Limb (tissue), 2 donors: Measurements from ENCODE around the gene OR2F1.

Source experiments
- DNase-seq, 2 donors: peaks; one replicate each; pipeline ENCODE4 v3.0.0-alpha.2; 2016; ENCODE audit errors: extremely low spot score in 2 of 2

Gene OR2F1, protein sequence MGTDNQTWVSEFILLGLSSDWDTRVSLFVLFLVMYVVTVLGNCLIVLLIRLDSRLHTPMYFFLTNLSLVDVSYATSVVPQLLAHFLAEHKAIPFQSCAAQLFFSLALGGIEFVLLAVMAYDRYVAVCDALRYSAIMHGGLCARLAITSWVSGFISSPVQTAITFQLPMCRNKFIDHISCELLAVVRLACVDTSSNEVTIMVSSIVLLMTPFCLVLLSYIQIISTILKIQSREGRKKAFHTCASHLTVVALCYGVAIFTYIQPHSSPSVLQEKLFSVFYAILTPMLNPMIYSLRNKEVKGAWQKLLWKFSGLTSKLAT

DNA sequence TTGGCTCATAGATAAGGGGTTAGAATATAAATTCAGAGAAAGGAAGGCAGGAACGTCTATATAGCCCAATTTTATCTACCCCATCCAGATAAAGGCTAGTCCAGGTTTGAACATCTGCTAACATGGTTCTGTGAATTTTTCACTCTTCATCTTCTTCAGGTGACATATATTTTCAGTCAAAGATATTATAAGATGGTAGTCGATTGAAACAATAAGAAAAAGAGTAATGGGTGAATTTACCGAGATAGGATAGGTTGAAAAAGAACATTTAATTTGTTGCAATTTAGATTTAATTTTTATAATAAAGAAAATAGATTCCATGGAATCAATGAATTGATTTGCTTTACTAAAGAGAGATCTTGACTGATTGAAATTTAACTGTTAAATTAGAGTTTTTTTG is at the start of gene OR2F1:
OR2F1 (plus strand) TSS at position 301 of the 400 bp plus-strand sequence. CDS start 5,127 bp downstream, outside the sequence.
- no peak for DNase-seq

DNA sequence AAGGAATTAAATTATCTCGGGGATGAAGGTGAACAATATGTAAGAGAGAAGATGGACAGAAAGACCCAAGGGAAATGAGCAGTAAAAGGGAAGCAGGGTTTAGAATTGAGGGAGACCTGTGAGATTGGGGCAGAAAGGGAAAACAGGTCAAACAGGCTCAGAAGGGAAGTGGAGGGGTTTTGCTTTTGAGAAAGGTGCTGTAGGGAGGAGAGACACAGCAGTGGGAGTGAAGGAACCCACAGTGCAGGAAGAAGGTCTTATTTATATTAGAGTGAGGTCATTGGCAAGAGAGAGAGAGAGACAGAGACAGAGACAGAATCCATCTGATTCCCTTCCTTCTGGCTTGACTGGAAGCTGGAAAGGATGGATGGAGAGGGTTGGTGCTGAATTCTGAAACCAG is 49.1 kb upstream of the OR2F1 start:
- no peak for DNase-seq

DNA sequence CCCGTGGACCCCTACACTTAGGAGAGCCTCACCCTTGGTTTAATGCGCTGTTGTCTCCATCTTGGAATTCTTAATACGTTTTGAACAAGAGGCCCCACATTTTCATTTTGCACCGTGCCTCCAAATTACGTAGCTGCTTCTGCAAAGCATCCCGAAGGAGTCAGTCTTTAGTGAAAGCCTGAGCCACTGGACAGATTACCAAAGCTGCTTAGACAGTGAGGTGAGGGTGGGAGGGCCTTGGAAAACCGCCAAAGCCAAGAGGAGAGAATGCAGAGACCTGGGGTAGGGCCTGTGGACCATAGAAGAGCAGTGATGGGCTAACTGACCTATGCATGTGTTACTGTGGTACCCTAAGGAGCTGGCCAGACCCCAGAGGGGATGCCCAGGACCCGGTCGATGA is 48.5 kb upstream of the OR2F1 start:
- no peak for DNase-seq

DNA sequence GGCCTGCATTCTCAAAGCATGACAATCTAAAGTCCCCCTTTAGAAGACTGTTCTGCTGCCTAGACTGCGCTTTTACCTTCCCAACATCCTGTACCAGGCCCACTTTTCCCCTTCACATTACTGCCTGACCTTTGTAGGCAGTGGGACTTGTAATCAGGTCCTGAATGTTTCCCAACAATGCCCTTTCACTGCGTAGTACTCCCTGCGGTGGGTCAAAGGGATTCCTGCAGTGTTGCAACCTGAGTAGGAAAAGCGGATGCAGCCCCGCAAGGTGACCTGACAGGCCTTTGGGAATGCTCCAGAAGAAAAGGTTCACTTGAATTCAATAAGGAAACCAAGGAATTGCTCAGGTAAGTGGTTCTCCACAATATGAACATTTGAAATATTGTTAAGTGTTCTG is 47.7 kb upstream of the OR2F1 start:
- no peak for DNase-seq

DNA sequence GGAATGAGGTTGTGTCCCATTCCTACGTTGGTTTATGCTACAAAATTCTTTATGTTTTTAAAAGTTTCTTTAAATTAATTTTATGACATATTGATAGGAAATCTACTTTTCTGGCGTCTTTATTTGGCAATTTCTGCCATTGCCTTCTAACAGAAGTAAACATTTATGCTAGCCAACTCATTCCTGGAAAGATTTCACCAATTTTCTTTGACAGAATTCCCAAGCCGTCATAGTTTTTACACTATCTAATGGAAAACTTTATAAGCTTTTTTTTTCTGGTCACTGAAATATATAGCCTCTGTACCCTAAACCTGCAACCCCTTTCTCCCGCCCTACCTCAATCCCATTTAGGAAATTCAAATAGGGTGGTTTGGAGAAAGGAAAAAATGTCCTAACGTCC is 46.5 kb upstream of the OR2F1 start:
- DNase-seq, result no peak

DNA sequence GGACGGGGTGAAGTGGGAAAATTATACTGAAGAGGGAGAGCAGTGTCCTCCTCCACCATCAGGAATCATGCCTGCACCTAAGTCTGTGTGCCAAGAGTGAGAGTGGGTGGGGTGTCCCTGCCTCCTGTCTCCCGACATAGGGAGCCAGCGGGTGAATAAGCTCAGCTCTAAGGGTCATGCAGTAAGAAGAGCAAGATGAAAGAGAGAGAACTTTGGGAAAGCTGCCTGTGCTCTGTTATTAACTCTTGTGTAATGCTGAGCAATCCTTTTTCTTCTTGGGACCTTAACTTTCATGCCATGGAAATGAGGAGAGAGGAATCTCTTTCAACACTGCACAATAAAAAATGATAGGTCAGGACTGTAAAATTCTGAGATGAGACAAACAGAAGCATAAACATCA is 44.8 kb upstream of the OR2F1 start:
- no peak for DNase-seq

DNA sequence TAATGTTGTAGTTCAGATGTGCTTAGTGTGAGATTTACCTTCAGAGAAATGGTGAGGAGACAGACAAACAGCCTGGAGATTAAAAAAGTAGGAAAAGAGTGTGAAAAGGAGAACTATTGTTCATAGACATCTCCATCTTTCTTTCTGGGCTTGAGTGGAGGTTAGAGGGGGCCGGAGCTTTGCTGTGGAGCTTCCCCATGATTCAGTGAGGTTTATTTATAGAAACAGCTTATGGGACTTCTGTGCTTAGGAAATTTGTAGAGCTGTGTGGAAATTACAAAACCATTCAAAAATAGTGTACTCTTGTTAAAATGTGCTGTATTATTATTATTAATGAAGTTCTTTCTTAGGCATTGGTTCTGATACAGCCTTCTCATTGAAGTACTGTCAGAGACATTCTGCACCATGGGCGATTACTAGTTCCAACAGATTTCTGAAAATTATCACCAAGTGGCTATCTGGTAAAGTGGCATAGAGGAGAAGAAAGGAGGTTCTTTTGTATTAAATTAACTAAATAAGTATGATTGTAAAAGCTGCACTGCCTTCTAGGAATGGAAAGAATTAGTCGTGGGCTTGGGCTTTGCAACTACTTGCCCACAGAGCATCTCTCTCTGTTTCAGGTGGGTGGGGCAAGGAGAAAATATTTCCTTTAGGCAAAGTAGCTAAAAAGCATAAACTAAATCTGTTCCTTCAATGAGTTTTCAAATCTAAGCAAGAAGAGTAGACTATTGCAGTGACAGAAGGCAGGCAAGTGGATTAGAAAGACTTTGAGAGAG is 44.0 kb upstream of the OR2F1 start:
- DNase-seq, result no peak

DNA sequence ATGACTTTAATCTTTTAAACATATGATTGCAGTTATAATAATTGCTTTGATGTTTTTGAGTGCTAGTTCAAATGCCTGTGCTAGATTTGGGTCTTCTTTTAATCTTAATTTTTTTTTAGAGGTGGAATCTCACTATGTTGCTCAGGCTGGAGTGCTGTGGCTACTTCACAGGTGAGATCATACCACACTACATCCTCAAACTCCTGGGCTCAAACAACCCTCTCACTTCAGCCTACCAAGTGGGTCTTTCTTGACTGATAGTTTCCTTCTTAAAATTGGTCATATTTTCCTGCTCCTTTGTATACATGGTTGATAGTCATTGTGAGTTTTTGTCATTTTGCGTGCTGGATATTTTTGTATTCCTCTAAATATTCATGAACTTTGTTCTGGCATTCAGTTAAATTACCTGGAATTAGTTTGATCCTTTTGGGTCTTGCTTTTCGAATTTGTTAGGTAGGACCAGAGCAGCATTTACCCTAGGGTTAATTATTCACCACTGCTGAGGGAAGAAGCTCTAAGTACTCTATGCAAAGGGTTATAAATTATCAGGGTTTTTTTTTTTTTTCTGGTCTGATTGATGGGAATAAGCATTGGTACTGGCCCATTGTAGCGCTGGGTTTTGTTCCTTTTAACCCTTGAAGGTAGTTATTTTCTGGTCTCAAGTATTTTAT is 40.6 kb upstream of the OR2F1 start:
- no peak for DNase-seq

DNA sequence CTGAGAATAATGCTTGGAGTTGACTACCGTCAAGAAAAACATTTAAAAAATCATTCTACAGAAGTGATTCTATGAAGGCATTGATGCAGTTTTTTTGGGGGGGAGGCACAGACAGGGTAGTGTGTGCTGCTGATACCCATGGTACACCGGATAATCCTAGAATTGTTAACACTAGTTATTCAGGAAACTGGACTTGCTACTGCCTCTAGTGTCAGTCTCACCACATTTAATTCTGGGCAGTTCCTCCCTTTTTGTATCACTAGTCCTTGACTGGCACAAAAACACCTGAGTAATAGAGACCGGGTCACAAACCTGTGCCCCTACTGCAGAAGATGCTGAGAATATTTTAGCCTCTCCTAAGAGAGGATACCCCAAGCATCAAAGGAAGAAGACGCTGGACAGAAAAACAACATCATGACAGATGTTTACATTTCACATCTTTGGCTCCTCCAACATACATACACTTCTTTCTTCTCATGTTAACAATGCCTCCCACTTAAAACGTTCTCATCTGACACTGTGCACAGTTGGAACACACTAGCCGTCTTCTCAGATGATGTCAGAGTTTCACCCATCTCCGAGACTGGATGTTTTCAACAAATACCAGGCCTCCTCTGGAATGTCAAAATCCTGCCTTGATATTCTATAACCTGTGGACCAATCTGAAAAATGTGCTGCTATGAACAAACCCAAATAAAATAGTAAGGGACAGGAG is 39.5 kb upstream of the OR2F1 start:
- no peak for DNase-seq

DNA sequence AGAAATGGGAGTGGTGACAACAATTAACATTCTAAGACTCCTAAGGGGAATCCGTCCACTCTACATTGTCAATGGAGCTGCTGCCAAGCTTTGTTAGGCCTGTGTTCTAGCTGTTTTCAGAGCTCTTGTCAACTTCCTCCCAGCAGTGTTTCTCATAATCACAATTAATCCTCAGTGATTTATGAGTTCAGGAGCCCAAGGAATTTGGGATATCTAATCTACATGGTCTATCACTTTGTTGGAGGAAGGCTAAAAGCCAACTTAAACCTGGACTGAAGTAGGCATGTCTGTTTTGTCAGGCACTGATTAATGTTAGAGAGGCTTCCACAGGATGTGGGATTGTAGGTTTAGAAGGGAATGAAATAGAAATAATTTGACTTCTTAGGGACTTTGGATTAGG is 29.8 kb upstream of the OR2F1 start:
- DNase-seq, result no peak

DNA sequence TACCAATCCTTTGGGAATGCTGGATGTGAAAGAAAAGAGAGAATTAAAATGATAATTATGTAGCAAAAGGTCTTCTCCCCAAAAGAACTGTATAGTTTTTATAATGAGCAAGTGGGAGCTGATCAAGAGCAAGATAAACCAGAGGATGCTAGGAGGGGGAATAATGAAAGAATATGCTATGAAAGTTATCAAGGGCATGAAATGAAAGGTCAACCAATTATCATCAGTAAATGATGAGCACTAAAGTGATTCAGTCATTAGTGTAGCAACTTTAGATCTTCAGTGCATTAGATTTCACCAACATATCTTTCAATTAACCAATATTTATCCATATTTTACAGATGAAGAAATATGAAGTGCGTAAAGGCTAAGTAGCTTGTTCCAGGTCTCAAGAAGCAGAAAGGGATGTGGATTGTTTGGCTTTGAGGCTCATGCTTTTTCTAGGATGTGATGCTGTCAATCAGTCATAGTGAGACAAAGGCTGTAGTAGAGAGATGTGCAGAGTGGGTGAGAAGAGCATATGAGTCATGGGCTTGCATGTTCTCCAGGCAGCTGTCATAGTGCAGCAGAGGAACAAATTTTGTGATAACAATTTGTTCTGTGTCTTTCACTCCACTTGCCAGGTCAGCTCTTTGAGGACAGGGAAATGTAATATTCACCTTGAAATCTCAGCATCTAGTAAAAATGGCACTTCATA is 25.3 kb upstream of the OR2F1 start:
- DNase-seq, result no peak

DNA sequence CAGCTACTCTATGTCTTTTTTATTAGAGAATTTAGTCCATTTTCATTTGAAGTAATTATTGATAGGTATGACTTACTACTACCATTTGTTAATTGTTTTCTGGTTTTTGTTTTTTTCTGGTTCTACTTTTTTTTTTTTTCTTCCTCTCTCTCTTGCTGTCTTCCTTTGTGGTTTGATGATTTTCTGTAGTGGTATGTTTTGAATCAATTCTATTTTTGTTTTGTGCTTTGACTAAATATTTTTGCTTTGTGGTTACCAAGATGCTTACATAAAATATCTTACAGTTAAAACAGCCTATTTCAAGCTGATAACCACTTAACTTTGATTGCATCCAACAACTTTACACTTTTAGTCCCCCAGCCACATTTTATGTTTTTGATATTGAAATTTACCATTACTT is 22.9 kb upstream of the OR2F1 start:
- no peak for DNase-seq

DNA sequence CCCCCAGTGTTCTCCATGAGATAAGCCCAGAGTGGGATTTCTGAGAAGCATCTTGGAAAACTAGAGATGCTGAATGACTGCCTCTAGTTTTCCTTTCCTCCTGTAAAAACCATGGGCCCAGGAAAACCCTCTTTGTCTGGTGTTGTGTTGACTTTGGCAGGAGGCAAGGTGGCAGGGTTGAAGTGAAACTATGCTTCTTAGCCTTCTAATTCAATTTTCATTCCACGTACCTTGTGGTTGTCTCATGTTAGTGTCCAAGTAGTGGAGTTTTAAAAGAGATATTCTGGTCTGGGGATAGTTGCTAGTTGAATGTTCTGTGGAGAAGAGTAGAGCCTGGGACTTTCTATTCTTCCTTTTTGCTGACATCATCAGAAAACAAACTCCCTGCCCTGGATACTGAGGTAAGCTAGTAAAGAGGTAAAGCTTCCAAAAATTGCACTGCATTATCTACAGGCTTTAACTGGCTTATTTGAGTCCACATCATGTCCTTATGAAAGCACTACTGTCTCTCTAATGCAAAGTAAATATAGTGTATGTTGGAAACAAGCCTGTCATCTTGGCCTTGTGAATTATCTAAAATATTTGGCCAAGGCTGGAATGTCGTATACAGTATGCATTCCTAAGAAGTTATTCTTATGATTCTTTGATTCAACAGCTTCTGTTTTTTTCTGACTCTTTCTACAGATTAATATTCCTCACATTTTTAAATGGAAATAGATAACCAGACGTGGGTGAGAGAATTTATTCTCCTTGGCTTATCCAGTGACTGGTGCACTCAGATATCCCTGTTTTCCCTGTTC is 19.9 kb upstream of the OR2F1 start, which contains the start of gene OR2F2:
OR2F2 (plus strand) TSS at position 708 of the 800 bp plus-strand sequence; CDS start at position 708, 0 bp downstream.
- DNase-seq, result no peak

DNA sequence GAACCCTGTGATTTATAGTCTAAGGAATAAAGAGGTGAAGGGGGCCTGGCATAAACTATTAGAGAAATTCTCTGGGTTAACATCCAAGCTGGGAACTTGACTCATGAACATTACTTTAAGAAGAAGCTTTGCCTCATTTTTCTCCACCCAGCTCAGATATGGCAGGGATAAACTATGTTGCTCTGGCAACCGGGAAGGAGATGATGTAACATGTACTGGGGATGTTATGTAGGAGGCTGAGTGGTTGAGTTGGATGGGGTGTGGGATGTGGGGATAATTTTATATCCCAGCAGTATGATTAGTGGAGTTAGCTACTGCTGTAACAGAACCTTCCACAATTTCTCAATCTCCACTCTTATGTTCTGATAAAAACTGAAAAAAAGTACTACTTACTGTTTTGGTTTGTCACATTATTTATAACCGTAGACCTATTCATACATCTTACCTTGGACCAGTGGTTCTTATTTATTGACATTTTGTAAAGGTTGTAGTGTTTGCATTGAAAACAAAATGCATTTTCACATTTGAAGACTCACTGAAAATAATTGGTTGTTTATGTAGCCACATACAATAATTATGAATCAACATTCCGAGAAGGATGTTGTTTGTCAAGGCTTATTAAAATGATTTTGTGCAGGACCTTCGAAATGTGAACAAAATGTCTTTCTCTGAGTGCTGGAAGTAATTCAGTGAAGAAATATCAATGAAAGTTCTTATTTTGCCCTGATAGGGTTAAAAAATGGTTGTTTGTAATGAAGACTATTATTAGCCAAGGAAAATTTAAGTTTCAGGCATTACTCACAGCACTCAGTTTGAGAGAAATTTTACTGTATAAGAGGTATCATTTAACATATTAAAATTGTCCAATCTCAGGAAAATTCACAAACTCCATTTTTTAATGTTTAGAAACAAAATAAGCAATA is 18.3 kb upstream of the OR2F1 start:
- DNase-seq, result no peak

DNA sequence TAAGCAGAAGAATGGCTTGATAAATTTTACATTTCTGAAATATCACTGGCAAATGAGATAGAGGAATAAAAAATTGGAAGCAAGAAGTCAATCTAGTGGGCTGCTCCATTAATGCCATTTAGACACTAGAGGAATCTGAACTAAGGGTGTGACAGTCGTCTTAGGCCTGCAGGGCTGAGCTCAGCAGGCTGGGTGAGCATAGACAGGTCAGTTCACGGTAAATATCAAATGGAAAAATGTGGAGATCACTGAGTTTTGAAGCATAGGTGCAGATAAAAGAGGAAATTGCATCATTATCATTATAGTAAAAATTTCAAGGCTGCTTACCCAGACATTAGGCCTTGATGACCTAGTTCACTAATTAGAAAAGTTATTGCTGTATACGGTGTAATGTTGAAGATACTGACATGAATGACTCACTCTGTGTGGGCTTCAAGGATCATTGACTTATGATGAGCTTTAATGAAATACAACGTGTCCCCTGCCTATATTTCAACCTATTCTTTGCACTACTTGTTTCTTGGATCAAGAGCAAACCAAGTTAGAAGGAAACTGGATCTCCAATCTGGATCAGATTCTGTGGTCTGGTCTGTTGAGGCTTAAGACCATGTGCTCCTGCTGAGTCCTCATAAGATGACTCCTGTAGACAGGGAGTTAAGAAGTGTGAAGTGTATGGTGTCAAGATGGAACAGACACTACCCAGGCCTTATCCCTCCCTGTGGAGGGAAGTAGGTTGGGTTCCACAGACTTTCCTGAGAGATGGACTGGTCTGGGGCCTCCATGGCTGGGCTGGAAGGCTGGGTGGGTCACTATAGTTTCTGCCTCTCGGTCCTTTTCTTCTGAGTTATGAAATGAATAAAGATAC is 16.0 kb upstream of the OR2F1 start:
- DNase-seq, result no peak

DNA sequence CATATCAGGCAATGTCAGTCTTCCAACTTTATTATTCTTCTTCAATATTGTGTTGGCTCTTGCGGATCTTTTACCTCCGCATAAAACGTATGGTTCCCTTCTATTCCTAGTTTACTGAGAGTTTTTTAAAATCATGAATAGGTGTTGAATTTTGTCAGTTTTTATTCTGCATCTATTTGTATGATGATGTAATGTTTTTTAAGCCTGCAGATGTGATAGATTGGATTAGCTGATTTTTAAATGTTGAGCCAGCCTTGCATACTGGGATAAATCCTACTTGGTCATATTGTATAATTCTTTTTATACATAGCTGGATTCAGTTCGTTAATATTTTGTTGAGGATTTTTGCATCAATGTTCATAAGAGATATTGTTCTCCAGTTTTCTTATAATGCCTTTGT is 9.2 kb upstream of the OR2F1 start:
- DNase-seq, result no peak

DNA sequence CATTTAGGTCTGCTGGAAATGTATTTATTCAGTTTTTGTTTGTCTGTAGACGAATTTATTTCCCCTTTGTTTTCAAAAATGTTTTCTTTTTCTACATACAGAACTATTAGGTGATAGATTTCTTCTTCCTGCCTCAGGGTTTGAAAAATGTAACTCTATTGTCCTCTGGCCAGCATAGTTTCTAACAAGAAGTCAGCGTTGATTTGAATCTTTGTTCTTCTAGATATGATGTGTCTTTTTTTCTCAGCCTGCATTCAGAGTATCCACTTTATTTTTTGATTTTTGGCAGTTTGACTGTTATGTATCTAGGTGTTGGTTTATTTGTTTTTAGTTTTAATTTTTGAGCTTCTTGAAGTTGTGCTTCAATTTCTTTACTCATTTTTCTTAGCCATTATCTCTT is 7.5 kb upstream of the OR2F1 start:
- DNase-seq, result no peak

DNA sequence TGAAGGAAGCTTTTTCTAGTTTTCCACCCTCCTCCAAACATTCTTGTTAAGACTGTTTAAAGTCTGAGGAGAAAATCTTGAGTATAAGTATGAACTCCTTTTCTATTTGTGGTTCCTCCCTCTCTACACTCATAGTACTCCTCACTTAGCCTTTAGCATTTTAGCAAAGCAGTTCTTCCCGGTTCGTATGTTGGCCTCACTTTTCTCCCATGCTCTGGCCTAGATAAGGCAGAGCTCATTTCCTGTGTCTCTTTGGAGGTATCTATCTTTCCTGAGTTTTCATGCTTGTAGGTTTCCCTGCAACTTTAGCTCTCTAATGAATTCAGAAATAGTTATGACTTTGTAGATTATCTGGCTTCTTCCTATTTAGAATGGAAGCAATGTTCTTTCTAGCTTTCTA is 5.9 kb upstream of the OR2F1 start:
- DNase-seq, result no peak
